SW480 (cell line): Measurements from ENCODE around the gene ERO1B.
"Not testable (repeated sequence)": the region's sequence is repeated elsewhere in the genome, so short reads cannot be mapped to it uniquely, and the experiment has no call there.

ENCODE experiments used
- DNase-seq: peaks from one replicate; pipeline ENCODE4 v3.0.0-alpha.2; 2016; ENCODE audit warnings: low spot score

The ERO1B gene

GRCh38 chr1:236281654-236282424 is at the start of gene ERO1B:
Gene ERO1B, minus strand, starts transcription at chr1:236281958. Its CDS starts 175 bp downstream, at chr1:236281783.
- DNase-seq: peak; percentile 94

GRCh38 chr1:236331412-236331811 is 49.7 kb upstream of the ERO1B start:
- not testable (repeated sequence) for DNase-seq

GRCh38 chr1:236326432-236326831 is 44.7 kb upstream of the ERO1B start:
- DNase-seq: no peak

GRCh38 chr1:236325567-236325966 is 43.8 kb upstream of the ERO1B start:
- DNase-seq: no peak

GRCh38 chr1:236323819-236324411 is 42.2 kb upstream of the ERO1B start:
- DNase-seq: no peak

GRCh38 chr1:236322566-236323409 is 41.0 kb upstream of the ERO1B start:
- no peak for DNase-seq

GRCh38 chr1:236321101-236321500 is 39.3 kb upstream of the ERO1B start:
- no peak for DNase-seq

- DNase-seq: no peak
Measured at GRCh38 chr1:236320671-236321070, 38.9 kb upstream of the ERO1B start.

- no peak for DNase-seq
Measured at GRCh38 chr1:236320214-236320613, 38.5 kb upstream of the ERO1B start.

- DNase-seq: no peak
Measured at GRCh38 chr1:236316437-236316836, 34.7 kb upstream of the ERO1B start.

GRCh38 chr1:236315518-236315917 is 33.8 kb upstream of the ERO1B start:
- DNase-seq: no peak

GRCh38 chr1:236315092-236315491 is 33.3 kb upstream of the ERO1B start:
- no peak for DNase-seq

GRCh38 chr1:236314050-236314449 is 32.3 kb upstream of the ERO1B start:
- not testable (repeated sequence) for DNase-seq

- DNase-seq: no peak
Measured at GRCh38 chr1:236313427-236313826, 31.7 kb upstream of the ERO1B start.

- no peak for DNase-seq
Measured at GRCh38 chr1:236311040-236311439, 29.3 kb upstream of the ERO1B start.

GRCh38 chr1:236308827-236309226 is 27.1 kb upstream of the ERO1B start:
- no peak for DNase-seq

GRCh38 chr1:236307435-236307834 is 25.7 kb upstream of the ERO1B start:
- no peak for DNase-seq

GRCh38 chr1:236304682-236305081 is 22.9 kb upstream of the ERO1B start:
- DNase-seq: no peak

GRCh38 chr1:236303675-236304074 is 21.9 kb upstream of the ERO1B start:
- DNase-seq: no peak

- no peak for DNase-seq
Measured at GRCh38 chr1:236302941-236303340, 21.2 kb upstream of the ERO1B start.

GRCh38 chr1:236301958-236302335 is 20.2 kb upstream of the ERO1B start:
- DNase-seq: no peak

GRCh38 chr1:236301080-236301957 is 19.6 kb upstream of the ERO1B start:
- DNase-seq: no peak
